Panc1 (cell line): ENCODE measurements around the gene SSBP2. TPM values are rescaled to one million over a fixed set of nuclear protein-coding genes. Genes with fewer than 3 reads are reported as not detected.

Source experiments
- ATAC-seq: fragments of 200-7000 bp; cut with Tn5 transposase; 2 replicates; pipeline ENCODE4 v1.9.1; 2020; ENCODE audit warnings: mild to moderate bottlenecking, moderate library complexity
- BruUV-seq: library from RNA; stranded (reverse); fragments of 400-500 nt; replicated peaks from 2 replicates; lab custom pipeline; 2021; lab: Mats Ljungman, UMichigan
- CTCF ChIA-PET: fragments of 300-600 bp; sonication (Branson Sonifier 250); formaldehyde crosslinking; loops from one replicate; lab custom pipeline; 2022; ENCODE audit warnings: antibody characterized with exemption; lab: Charles Lee
- POLR2A ChIA-PET: fragments of 300-600 bp; sonication (Branson Sonifier 250); formaldehyde crosslinking; loops from one replicate; lab custom pipeline; 2022; ENCODE audit warnings: antibody characterized with exemption; lab: Charles Lee
- DNase-seq: peaks from one replicate; pipeline ENCODE4 v3.0.0-alpha.2; 2010; ENCODE audit warnings: low read depth, low spot score
- H3K27ac ChIP-seq: 2 replicates; pipeline ENCODE4 v1.5.1; 2011; ENCODE audit warnings: mild to moderate bottlenecking, low read length, inconsistent platforms
- H3K27me3 ChIP-seq: fragments of 200-500 bp; sonication (Bioruptor generic); 2 replicates; pipeline ENCODE4 v1.6.0; 2014; ENCODE audit warnings: low read length, inconsistent platforms; ENCODE audit not compliant: control insufficient read depth, insufficient read depth
- H3K36me3 ChIP-seq: fragments of 200-500 bp; sonication (Bioruptor generic); 2 replicates; pipeline ENCODE4 v1.5.1; 2014; ENCODE audit warnings: inconsistent platforms, mild to moderate bottlenecking, low read length, moderate library complexity; ENCODE audit not compliant: control insufficient read depth, insufficient read depth
- H3K4me1 ChIP-seq: 2 replicates; pipeline ENCODE4 v1.5.1; 2011; ENCODE audit warnings: inconsistent platforms, mild to moderate bottlenecking, low read length, moderate library complexity; ENCODE audit not compliant: control insufficient read depth, insufficient read depth
- H3K4me3 ChIP-seq, 2 experiments: 2 replicates each; pipeline ENCODE4 v1.5.1; 2011 to 2012; ENCODE audit warnings: low read depth in 2 of 2, low read length in 2 of 2, mild to moderate bottlenecking in 2 of 2, inconsistent platforms in 1 of 2, moderate library complexity in 1 of 2
- H3K9me3 ChIP-seq: fragments of 200-500 bp; sonication (Bioruptor generic); 2 replicates; pipeline ENCODE4 v1.5.1; 2014; ENCODE audit warnings: low read depth, mild to moderate bottlenecking, inconsistent platforms, low read length, moderate library complexity; ENCODE audit not compliant: control insufficient read depth, insufficient read depth
- CTCF ChIP-seq: fragments of 450-650 bp; IDR thresholded peaks from 2 replicates; pipeline ENCODE4 v1.5.1; 2017; ENCODE audit warnings: mild to moderate bottlenecking
- POLR2AphosphoS5 ChIP-seq: IDR thresholded peaks from 2 replicates; pipeline ENCODE4 v1.6.1; 2012; ENCODE audit warnings: mild to moderate bottlenecking, low read depth, low read length, moderate library complexity
- REST ChIP-seq, 2 experiments: IDR thresholded peaks; 2 replicates each; pipeline ENCODE4 v1.6.1; 2011 to 2012; ENCODE audit warnings: low read depth in 2 of 2, control low read depth in 1 of 2, low read length in 1 of 2, mild to moderate bottlenecking in 1 of 2, moderate library complexity in 1 of 2; ENCODE audit not compliant: insufficient read depth in 1 of 2
- SIN3A ChIP-seq: IDR thresholded peaks from 2 replicates; pipeline ENCODE4 v1.6.1; 2012; ENCODE audit warnings: low read depth, mild to moderate bottlenecking, low read length, moderate library complexity, borderline replicate concordance; ENCODE audit not compliant: insufficient read depth
- TCF7L2 ChIP-seq: IDR thresholded peaks from 2 replicates; pipeline ENCODE4 v1.6.1; 2011; ENCODE audit warnings: mild to moderate bottlenecking, low read depth, low read length, inconsistent platforms
- in situ Hi-C: cut with HindIII; loops from 2 replicates; pipeline ENCODE4 v1.10.0; 2016; ENCODE audit warnings: low sequenced_read_pairs, low pct_unique_long_range_greater_than_20kb
- intact Hi-C: fragments of 100-400 bp; cut with micrococcal nuclease; formaldehyde crosslinking; loops from one replicate; pipeline ENCODE4 v1.10.0; 2022; ENCODE audit not compliant: unreplicated experiment
- total RNA-seq: library from RNA; stranded (reverse); gene quantifications from one replicate; pipeline ENCODE4 v1.2.1, GENCODE V29; 2021; ENCODE audit not compliant: unreplicated experiment

SSBP2 gene
- total RNA-seq, 1 experiment from 2014 or later, result 16.3 TPM

GRCh38 chr5:81739291-81739690 is 11.6 kb downstream of the SSBP2 start:
- H3K27me3 ChIP-seq, result no peaks in the 10 kb centered on the region
- in situ Hi-C loops (no loop called here), intact Hi-C loops (no loop called here)
- TF ChIP-seq TCF7L2 (no peak), SIN3A (no peak), CTCF (no peak), REST (IDR thresholded peaks at IDR 0.05; ENCODE audit: insufficient read depth in 1 of 2, low read depth in 2 of 2, low read length in 1 of 2) (no peak), POLR2AphosphoS5 (no peak)
- ATAC-seq (no peak), DNase-seq (no peak)
- CTCF ChIA-PET, result interaction anchor here (0.7 kb wide), 1 partner anchor 437 kb away, joined by 10 read pairs; no protein-coding TSS in a partner anchor
- POLR2A ChIA-PET, result no interaction called here
- H3K4me1 ChIP-seq, result 0 out of 2 replicates have a peak, but pooled peaks cover 4% of the 10 kb centered on the region
- no peak overlapping the region for H3K4me3 ChIP-seq
- H3K27ac ChIP-seq, result no peak overlapping the region
- no peaks in the 10 kb centered on the region for H3K9me3 ChIP-seq
- no peaks in the 10 kb centered on the region for H3K36me3 ChIP-seq
- BruUV-seq, result no TSS peak

DNA sequence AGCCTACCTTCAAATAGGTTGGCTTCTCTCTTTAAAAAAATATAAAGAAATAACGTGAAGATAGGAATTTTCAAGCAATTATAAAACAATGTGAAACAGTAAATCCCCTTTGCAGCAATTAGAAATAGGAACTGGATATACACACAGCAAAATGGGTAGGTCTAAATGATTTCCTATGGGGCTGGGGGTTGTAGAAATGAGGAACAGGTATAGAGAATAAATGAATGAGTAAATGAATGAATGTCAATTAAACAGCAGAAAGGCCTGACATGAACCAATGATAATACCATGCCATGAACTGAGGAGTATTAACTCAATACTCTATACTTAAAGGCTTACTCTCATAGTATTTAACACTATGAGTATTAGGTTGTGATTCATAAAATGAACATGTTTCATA is 21.6 kb downstream of the SSBP2 start:
- Histone ChIP-seq H3K9me3 (no peaks in the 10 kb centered on the region), H3K4me1 (no peaks in the 10 kb centered on the region), H3K27me3 (no peaks in the 10 kb centered on the region), H3K27ac (no peak overlapping the region), H3K36me3 (no peaks in the 10 kb centered on the region), H3K4me3 (no peak overlapping the region)
- POLR2A ChIA-PET, result no interaction called here
- ATAC-seq (no peak), DNase-seq (no peak)
- in situ Hi-C loops (no loop called here), intact Hi-C loops (no loop called here)
- no peak for TF ChIP-seq TCF7L2
- no TSS peak for BruUV-seq
- CTCF ChIA-PET, result no interaction called here

DNA sequence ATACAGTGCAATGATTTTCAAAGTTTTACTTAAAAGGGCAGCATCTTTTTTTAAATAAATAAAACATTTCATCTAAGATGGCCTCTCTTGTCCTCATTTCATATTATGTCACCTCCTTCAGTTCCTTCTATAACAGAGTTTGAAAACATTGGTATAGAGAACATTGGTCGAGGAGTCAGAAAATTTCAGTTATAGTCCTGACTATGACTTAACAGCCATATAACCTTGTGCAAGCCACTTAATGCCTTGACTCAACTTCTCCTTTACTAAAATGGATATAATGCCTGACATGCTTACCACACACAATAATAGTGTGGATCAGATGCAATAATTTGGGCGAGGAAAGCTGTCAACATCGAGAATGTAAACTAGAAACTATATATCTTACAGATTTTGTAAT is 22.6 kb downstream of the SSBP2 start:
- H3K27me3 ChIP-seq, result no peaks in the 10 kb centered on the region
- in situ Hi-C loops (no loop called here), intact Hi-C loops (no loop called here)
- TF ChIP-seq POLR2AphosphoS5 (no peak), CTCF (no peak), REST (IDR thresholded peaks at IDR 0.05; ENCODE audit: insufficient read depth in 1 of 2, low read depth in 2 of 2, low read length in 1 of 2) (no peak), SIN3A (no peak), TCF7L2 (no peak)
- no peak overlapping the region for H3K4me3 ChIP-seq
- no peaks in the 10 kb centered on the region for H3K4me1 ChIP-seq
- no peak for DNase-seq
- H3K36me3 ChIP-seq, result no peaks in the 10 kb centered on the region
- H3K27ac ChIP-seq, result no peak overlapping the region
- POLR2A ChIA-PET, result interaction anchor here (0.6 kb wide), 1 partner anchor 216 kb away, joined by 3 read pairs; no protein-coding TSS in a partner anchor
- CTCF ChIA-PET, result no interaction called here
- no peak for ATAC-seq
- no TSS peak for BruUV-seq
- no peaks in the 10 kb centered on the region for H3K9me3 ChIP-seq
